Stimulated activated CD8-positive, alpha-beta memory T cell treated with anti-CD3 and anti-CD28 coated beads, Interleukin-7, amount 100 ng/mL, for 48 hours (primary cell): Measurements from ENCODE around the gene TUBGCP3.

Experiments used
- DNase-seq, 2 donors: peaks; one replicate each; pipeline ENCODE4 v3.0.0-alpha.2; 2020; ENCODE audit warnings: low read depth in 1 of 2; ENCODE audit errors: extremely low read depth in 1 of 2

The TUBGCP3 gene

GRCh38 chr13:112445411-112446271 lies 142.3 kb downstream of the TUBGCP3 start:
- DNase-seq, result no peak

- DNase-seq, result no peak
These were observed 143.2 kb downstream of the TUBGCP3 start for GRCh38 chr13:112444416-112445399.

DNA sequence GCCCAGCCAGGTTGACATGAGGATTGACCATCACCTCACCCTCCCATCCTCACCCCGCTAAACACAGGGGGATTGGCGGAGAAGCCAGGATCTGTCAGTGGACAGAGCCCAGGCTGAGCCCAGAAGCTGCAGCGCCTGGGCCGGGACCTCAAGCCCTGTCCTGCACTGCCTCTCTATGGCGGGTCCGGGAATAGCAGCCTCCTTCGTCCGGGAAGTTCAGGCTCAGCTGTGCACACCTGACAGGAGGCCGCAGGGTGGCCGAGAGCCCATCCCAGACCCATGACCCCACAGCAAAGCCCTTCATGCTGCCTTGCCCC lies 144.0 kb downstream of the TUBGCP3 start:
- DNase-seq, result peak; percentile 23 to 27

DNA sequence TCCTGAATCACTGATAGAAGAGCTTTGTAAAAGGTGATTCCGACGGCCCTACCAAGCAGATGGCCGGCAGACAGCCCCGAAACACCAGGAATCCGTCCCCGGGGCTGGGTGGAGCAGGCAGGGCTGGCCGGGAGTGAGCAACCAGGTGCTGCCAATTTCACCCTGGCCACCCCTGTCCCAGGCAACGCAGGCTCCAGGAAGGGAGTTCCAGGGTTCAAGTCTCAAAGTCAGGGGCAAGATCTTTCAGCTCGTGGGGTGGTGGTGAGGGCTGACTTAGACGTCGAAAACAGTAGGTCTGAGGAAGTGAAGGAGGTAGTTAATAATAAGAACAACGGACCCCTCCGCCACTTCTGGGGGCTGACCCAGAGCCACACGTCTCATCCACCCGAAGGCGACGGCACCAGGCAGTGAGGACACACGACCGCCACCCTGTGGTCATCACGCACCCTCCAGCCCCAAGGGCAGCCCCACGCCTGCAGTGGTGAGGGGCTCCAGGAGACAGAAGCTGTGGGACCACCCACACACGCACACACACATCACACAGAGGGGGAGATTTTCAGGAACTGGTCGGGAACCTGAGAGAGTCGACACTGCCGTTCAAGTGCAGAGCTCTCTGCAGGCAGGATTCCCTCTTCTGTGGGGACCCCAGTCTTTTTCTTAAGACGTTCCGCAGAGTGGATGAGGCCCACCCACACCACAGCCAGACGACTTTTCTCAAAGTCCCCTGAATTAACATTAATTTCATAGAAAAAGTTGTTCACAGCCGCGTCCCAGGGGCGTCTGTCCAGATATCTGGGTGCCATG lies 144.6 kb downstream of the TUBGCP3 start:
- no peak for DNase-seq

DNA sequence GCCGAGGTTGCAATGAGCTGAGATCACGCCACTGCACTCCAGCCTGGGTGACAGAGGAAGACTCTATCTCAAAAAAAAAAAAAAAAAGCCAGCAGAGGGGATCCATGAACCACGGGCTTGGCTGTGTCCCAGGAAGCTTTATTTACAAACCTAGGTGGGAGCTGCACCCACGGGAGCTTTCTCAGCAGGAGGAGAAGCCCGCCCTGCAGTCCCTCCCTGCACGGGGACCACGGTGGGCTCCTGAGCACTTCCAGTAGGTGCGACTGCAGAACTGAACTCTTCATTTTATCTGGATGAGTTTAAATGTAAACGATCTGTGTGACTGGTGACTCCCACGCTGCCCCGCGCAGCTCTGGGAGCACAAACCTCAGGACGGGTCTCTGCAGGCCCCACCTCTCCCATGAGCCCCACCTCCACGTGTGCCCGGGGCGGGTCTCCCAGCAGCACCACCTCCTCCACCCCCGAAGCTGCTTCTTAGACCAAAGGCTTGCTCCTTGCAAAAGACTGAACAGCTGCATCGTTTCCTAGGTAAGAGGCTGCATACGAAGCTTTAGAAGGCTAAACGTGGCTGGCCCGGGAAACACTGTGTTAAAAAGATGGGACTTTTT lies 145.4 kb downstream of the TUBGCP3 start:
- no peak for DNase-seq

GRCh38 chr13:112441779-112442310 lies 146.1 kb downstream of the TUBGCP3 start:
- DNase-seq, result no peak

DNA sequence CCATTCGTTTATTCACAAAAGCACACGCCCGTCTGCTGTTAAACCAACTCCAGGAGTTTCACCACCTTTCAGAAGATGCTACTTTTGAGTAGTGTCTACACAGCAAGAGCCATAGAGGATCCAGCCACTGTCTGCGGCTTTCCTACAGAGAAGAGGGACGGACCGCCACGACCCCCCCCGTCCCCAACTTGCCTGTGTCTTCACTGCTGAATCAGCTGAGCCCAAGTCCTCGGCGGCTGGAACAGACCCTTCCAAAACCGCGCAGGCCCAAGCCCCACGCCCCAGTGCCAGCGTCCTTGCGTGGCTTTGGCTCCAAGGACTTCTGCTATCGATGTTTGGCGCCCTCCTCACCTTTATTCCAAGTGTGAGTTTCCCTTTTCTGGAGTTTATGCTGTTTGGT lies 146.7 kb downstream of the TUBGCP3 start:
- no peak for DNase-seq

DNA sequence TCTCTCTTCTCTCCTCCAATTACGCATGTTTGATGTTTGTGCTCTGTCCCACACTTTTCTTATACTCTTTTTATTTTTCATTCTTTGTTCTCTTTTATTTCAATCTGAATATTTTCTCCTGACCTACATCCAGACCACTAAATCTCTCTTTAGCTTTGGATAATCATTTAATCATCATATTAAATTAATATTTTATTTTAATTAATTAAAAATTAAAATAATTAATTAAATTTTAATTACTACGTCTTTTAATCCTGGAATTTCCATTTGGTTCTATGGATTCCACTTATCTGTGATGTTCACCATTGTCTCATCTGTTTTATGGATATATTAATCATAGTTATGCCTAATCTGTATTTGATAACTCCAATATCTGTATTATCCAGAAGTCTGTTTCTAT lies 149.4 kb downstream of the TUBGCP3 start:
- no peak for DNase-seq

DNA sequence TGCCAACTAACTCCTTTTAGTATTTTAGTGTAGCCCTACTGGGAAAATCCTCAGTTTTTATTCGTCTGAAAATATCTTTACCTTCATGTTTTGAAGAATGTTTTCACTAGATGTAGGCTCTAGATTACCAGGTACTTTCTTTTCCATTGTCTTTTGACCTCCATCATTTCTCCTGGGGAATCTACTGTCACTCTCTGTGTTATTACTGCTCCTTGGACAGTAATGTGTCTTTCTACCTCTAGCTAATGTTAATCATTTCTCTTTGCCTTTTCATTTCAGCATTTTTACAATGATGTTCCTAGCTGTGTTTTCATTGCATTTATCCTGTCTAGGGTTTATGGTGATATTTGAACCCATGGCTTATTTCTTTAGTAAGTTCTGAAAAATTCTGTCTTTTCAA lies 149.9 kb downstream of the TUBGCP3 start:
- no peak for DNase-seq

DNA sequence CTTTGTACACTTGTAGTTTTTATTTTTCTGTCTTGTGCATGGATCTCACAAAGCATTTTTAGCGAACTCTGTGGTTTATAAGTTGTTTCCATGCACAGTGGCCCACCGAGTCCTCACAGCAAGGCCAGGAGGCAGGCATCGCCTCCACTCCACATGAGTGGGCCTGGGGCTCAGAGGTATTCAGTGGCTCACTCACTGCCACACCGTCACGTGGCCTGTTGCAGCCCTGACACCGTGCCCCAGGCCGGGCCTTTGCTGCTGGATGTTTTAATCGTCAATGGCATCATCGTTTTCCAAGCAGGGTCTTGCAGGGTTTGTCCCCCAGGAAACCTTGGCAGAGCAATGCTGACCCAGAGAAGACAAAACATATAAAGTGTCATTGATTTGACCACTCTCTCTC lies 152.0 kb downstream of the TUBGCP3 start:
- DNase-seq, result no peak
